VCaP (cell line): ENCODE measurements around the gene SLC12A6.
A peak's percentile ranks its signal among the peaks of the same experiment; 100 is the strongest.
"Not testable (repeated sequence)": the region's sequence is repeated elsewhere in the genome, so short reads cannot be mapped to it uniquely, and the experiment has no call there.

Experiments
- H3K27ac ChIP-seq: fragments of 450-650 bp; 2 replicates; pipeline ENCODE4 v1.5.1; 2017
- TF ChIP-seq, protein P1 (sequence below): fragments of 450-650 bp; conservative IDR thresholded peaks from 2 replicates; pipeline ENCODE4 v1.5.1; 2017; ENCODE audit warnings: mild to moderate bottlenecking, moderate library complexity

The SLC12A6 gene

GRCh38 chr15:34353627-34354026 lies 16.0 kb upstream of the SLC12A6 start:
- TF ChIP-seq, protein P1, sequence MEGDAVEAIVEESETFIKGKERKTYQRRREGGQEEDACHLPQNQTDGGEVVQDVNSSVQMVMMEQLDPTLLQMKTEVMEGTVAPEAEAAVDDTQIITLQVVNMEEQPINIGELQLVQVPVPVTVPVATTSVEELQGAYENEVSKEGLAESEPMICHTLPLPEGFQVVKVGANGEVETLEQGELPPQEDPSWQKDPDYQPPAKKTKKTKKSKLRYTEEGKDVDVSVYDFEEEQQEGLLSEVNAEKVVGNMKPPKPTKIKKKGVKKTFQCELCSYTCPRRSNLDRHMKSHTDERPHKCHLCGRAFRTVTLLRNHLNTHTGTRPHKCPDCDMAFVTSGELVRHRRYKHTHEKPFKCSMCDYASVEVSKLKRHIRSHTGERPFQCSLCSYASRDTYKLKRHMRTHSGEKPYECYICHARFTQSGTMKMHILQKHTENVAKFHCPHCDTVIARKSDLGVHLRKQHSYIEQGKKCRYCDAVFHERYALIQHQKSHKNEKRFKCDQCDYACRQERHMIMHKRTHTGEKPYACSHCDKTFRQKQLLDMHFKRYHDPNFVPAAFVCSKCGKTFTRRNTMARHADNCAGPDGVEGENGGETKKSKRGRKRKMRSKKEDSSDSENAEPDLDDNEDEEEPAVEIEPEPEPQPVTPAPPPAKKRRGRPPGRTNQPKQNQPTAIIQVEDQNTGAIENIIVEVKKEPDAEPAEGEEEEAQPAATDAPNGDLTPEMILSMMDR = no peak

GRCh38 chr15:34352996-34353395 lies 15.4 kb upstream of the SLC12A6 start:
- not testable (repeated sequence) for H3K27ac ChIP-seq

More at GRCh38 chr15:34353627-34354026, 16.0 kb upstream of the SLC12A6 start:
- no peak overlapping the region for H3K27ac ChIP-seq

DNA sequence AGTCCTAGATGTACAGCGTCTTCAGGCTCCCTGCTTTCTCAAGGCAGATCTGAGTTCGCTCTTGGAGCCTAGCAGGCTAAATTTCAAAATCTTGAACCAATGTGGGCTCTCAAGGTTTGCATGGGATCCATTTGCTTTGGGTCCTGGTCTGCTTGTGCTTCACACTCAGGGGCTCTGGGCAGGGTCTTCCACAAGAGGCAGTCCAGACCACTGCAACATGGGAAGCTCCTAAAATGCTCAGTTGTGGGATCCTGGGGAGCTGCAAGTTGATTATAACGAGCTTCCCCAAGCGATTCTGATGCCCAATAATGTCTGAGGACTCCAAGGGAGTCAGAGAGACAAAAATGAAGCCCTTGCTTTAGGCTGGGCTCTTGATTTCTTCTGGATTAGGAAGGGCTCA lies 12.2 kb upstream of the SLC12A6 start:
- TF ChIP-seq, protein P1 = no peak
- H3K27ac ChIP-seq = no peak overlapping the region

GRCh38 chr15:34348735-34349300 lies 11.2 kb upstream of the SLC12A6 start:
- TF ChIP-seq, protein P1 = no peak
- H3K27ac ChIP-seq = no peak overlapping the region

GRCh38 chr15:34347951-34348638 lies 10.5 kb upstream of the SLC12A6 start:
- TF ChIP-seq, protein P1 = no peak
- no peak overlapping the region for H3K27ac ChIP-seq

- TF ChIP-seq, protein P1 = peak; percentile 93
- H3K27ac ChIP-seq = peak within 1 kb of the TSS; percentile 89
Observed at GRCh38 chr15:34342737-34343575, 5.4 kb upstream of the SLC12A6 start, which contains the start of the genes NOP10 and NUTM1. Gene NOP10 (minus strand): TSS chr15:34343136. CDS start chr15:34343073, 63 bp downstream. Gene NUTM1 (plus strand): TSS chr15:34343315. CDS start chr15:34343697, 382 bp downstream.

GRCh38 chr15:34342213-34342736 lies 4.7 kb upstream of the SLC12A6 start:
- H3K27ac ChIP-seq = peak overlapping the region; percentile 89
